B cell (primary cell): ENCODE results near the gene HDAC7. TPM values are rescaled to one million over a fixed set of nuclear protein-coding genes. Genes with fewer than 3 reads are reported as not detected.

Experiments used
- ATAC-seq: fragments of 200-7000 bp; cut with Tn5 transposase; one replicate; pipeline ENCODE4 v1.10.0; 2021; ENCODE audit warnings: low read depth, mild to moderate bottlenecking, moderate number of reproducible peaks, moderate library complexity
- CTCF ChIA-PET: fragments of 350-600 bp; sonication (Branson Sonifier 250); formaldehyde crosslinking; loops from one replicate; lab custom pipeline; 2021; ENCODE audit warnings: antibody characterized with exemption, inconsistent platforms; lab: Charles Lee
- POLR2A ChIA-PET: fragments of 350-600 bp; sonication (Branson Sonifier 250); formaldehyde crosslinking; loops from one replicate; lab custom pipeline; 2021; ENCODE audit warnings: antibody characterized with exemption; lab: Charles Lee
- DNase-seq: peaks from one replicate; pipeline ENCODE4 v3.0.0; 2013
- H2AFZ ChIP-seq: 2 replicates; pipeline ENCODE4 v1.6.1; 2012; ENCODE audit warnings: mild to moderate bottlenecking, low read depth, low read length; ENCODE audit not compliant: insufficient read depth, poor library complexity, severe bottlenecking
- H3K27ac ChIP-seq, 2 donors: 1 replicate in 1 of 2; 2 replicates in 1 of 2; pipeline ENCODE4 v1.5.1; 2012 to 2013; ENCODE audit warnings: low read length in 2 of 2, mild to moderate bottlenecking in 2 of 2, moderate library complexity in 1 of 2
- H3K27me3 ChIP-seq, 4 experiments: fragments of 200-600 bp in 1 of 4; sonication (generic) in 1 of 4; replicated peaks in 1 of 4; 1 replicate in 2 of 4; 2 replicates in 2 of 4; pipeline versions ENCODE4 v1.6.1 to v1.7.0; 2013 to 2016; ENCODE audit warnings: low read length in 3 of 4, mild to moderate bottlenecking in 2 of 4, mixed read lengths in 1 of 4, moderate library complexity in 1 of 4; ENCODE audit not compliant: insufficient read depth in 4 of 4, control insufficient read depth in 3 of 4; ENCODE audit errors: control extremely low read depth in 1 of 4
- H3K36me3 ChIP-seq, 2 experiments: replicated peaks in 1 of 2; 1 replicate in 1 of 2; 2 replicates in 1 of 2; pipeline versions ENCODE4 v1.6.1 to v1.7.1; 2013; ENCODE audit warnings: low read length in 1 of 2; ENCODE audit not compliant: insufficient read depth in 2 of 2, control insufficient read depth in 1 of 2; ENCODE audit errors: control extremely low read depth in 1 of 2, extremely low read depth in 1 of 2
- H3K4me1 ChIP-seq, 2 donors: fragments of 200-600 bp in 1 of 2; sonication (generic) in 1 of 2; 1 replicate in 1 of 2; 2 replicates in 1 of 2; pipeline versions ENCODE4 v1.5.1 to v1.6.1; 2013 to 2017; ENCODE audit warnings: low read length in 2 of 2; ENCODE audit not compliant: control insufficient read depth in 2 of 2, insufficient read depth in 2 of 2
- H3K4me2 ChIP-seq: replicated peaks from 2 replicates; pipeline ENCODE3; 2012; ENCODE audit warnings: mild to moderate bottlenecking, low read depth, low read length; ENCODE audit not compliant: poor library complexity, severe bottlenecking
- H3K4me3 ChIP-seq, 5 experiments: fragments of 200-600 bp in 1 of 5; sonication (generic) in 1 of 5; 1 replicate in 3 of 5; 2 replicates in 2 of 5; pipeline versions ENCODE4 v1.5.1 to v1.7.0; 2011 to 2016; ENCODE audit warnings: low read length in 4 of 5, mild to moderate bottlenecking in 4 of 5, low read depth in 2 of 5, control low read depth in 1 of 5, moderate library complexity in 1 of 5; ENCODE audit not compliant: insufficient read depth in 1 of 5; ENCODE audit errors: control extremely low read depth in 1 of 5, extremely low read depth in 1 of 5
- H3K79me2 ChIP-seq: fragments of 200-600 bp; sonication (generic); one replicate; pipeline ENCODE4 v1.6.0; 2016; ENCODE audit warnings: low read length; ENCODE audit not compliant: control insufficient read depth, insufficient read depth
- H3K9ac ChIP-seq: fragments of 200-600 bp; sonication (generic); 2 replicates; pipeline ENCODE4 v1.6.1; 2017; ENCODE audit warnings: mild to moderate bottlenecking, low read length, moderate library complexity
- H3K9me3 ChIP-seq, 3 donors: one replicate each; pipeline versions ENCODE4 v1.6.1 to v1.7.1; 2013; ENCODE audit warnings: low read length in 2 of 3; ENCODE audit not compliant: control insufficient read depth in 2 of 3, insufficient read depth in 1 of 3; ENCODE audit errors: control extremely low read depth in 1 of 3
- H4K20me1 ChIP-seq: 2 replicates; pipeline ENCODE4 v1.6.0; 2012; ENCODE audit warnings: mild to moderate bottlenecking, low read length; ENCODE audit not compliant: insufficient read depth, control insufficient read depth, poor library complexity, severe bottlenecking
- H3K27ac Mint-ChIP-seq: one replicate; pipeline ENCODE4 v1.8.0; 2021; ENCODE audit warnings: mixed read lengths
- H3K27me3 Mint-ChIP-seq: one replicate; pipeline ENCODE4 v1.8.0; 2021; ENCODE audit warnings: mixed read lengths
- H3K4me1 Mint-ChIP-seq: one replicate; pipeline ENCODE4 v1.8.0; 2021; ENCODE audit warnings: mixed read lengths
- H3K4me3 Mint-ChIP-seq: one replicate; pipeline ENCODE4 v1.8.0; 2021; ENCODE audit warnings: mixed read lengths
- H3K9me3 Mint-ChIP-seq: one replicate; pipeline ENCODE4 v1.8.0; 2022; ENCODE audit warnings: mixed read lengths; ENCODE audit not compliant: insufficient read depth
- CTCF ChIP-seq: fragments of 200-600 bp; IDR thresholded peaks from one replicate; pipeline ENCODE4 v1.8.0; 2022; ENCODE audit warnings: antibody characterized with exemption, mild to moderate bottlenecking
- EZH2 ChIP-seq: IDR thresholded peaks from 2 replicates; pipeline ENCODE4 v1.6.1; 2012; ENCODE audit warnings: borderline replicate concordance, low read depth, mild to moderate bottlenecking, moderate library complexity, low read length; ENCODE audit not compliant: insufficient read depth, poor library complexity, severe bottlenecking
- WGBS: methylation state at CpG from one replicate; pipeline ENCODE4 v1.1.5; 2013; ENCODE audit warnings: missing lambda C conversion rate; ENCODE audit not compliant: insufficient coverage; 5-methylcytosine and 5-hydroxymethylcytosine counted together
- intact Hi-C: fragments of 100-400 bp; cut with micrococcal nuclease; formaldehyde crosslinking; loops from one replicate; pipeline ENCODE4 v1.10.0; 2022
- polyA plus RNA-seq: library from polyadenylated mRNA; depleted of rRNA; stranded (reverse); fragments of >200 nt; gene quantifications from 2 replicates; pipeline ENCODE4 v1.2.3, GENCODE V29; 2012
- total RNA-seq, 2 donors: library from RNA; stranded (reverse); fragments of 120-200 nt in 1 of 2; gene quantifications; 1 replicate in 1 of 2; 2 replicates in 1 of 2; pipeline versions ENCODE4 v1.2.3 to v1.2.4, GENCODE V29; 2013 to 2022

Gene HDAC7
- total and polyA plus RNA-seq, 2 donors (not counting 1 experiment from before 2014, with no cell fraction given): 87.2 to 178 TPM

GRCh38 chr12:47742253-47742825 is 77.4 kb downstream of the HDAC7 start:
- H3K4me2 ChIP-seq: no peak overlapping the region
- Mint-ChIP-seq H3K27ac (peak overlapping the region; percentile 75), H3K9me3 (no peaks in the 10 kb centered on the region), H3K4me1 (peaks cover 65% of the 10 kb centered on the region), H3K27me3 (no peaks in the 10 kb centered on the region), H3K4me3 (no peak overlapping the region)
- no peak overlapping the region for H3K4me3 ChIP-seq
- WGBS: 72% methylated on average over 6 of the region's 7 CpGs
- no peak overlapping the region for H2AFZ ChIP-seq
- peak; percentile 78 for DNase-seq
- TF ChIP-seq EZH2 (no peak), CTCF (peak; percentile 98)
- intact Hi-C loops: loop anchor here (1.0 kb wide), 5 partner anchors 17 to 221 kb away; partner anchors contain the start of gene TMEM106C
- H3K27ac ChIP-seq: no peak overlapping the region
- ATAC-seq: peak; percentile 18
- no peaks in the 10 kb centered on the region for H4K20me1 ChIP-seq
- peaks cover 43 to 61% of the 10 kb centered on the region in 2 donors for H3K4me1 ChIP-seq
- POLR2A ChIA-PET: interaction anchor here (1.2 to 5.7 kb wide), 4 partner anchors 15 to 96 kb away, joined by 4 to 43 read pairs (median 19); partner anchors contain the start of gene RAPGEF3
- H3K27me3 ChIP-seq: no peaks in the 10 kb centered on the region
- H3K79me2 ChIP-seq: no peaks in the 10 kb centered on the region
- CTCF ChIA-PET: interaction anchor here (0.7 to 15.0 kb wide), 23 partner anchors 12 to 710 kb away, joined by 3 to 515 read pairs (median 10); partner anchors contain the start of genes ENDOU, HDAC7, RAPGEF3 and RPAP3
- peaks cover 0 to 9% (median 0%) of the 10 kb centered on the region in 3 donors for H3K9me3 ChIP-seq
- H3K36me3 ChIP-seq: no peaks in the 10 kb centered on the region
- H3K9ac ChIP-seq: no peak overlapping the region

GRCh38 chr12:47741340-47741703 is 78.4 kb downstream of the HDAC7 start:
- ChIA-PET CTCF (interaction anchor here (0.7 to 15.0 kb wide), 18 partner anchors 11 to 709 kb away, joined by 3 to 515 read pairs (median 12); partner anchors contain the start of genes ENDOU, HDAC7, RAPGEF3 and RPAP3), POLR2A (interaction anchor here (0.6 to 5.7 kb wide), 8 partner anchors 15 to 97 kb away, joined by 3 to 43 read pairs (median 5); partner anchors contain the start of genes ENDOU and RAPGEF3)
- H3K4me1 Mint-ChIP-seq: peaks cover 55% of the 10 kb centered on the region
- H4K20me1 ChIP-seq: no peaks in the 10 kb centered on the region
- H3K9me3 Mint-ChIP-seq: no peaks in the 10 kb centered on the region
- no peaks in the 10 kb centered on the region for H3K79me2 ChIP-seq
- peak overlapping the region; percentile 63 to 69 for H3K27ac ChIP-seq
- H3K4me2 ChIP-seq: peak overlapping the region; percentile 72
- H3K9me3 ChIP-seq: peaks cover 0 to 9% (median 0%) of the 10 kb centered on the region in 3 donors
- peak; percentile 42 for ATAC-seq
- H2AFZ ChIP-seq: peak overlapping the region; percentile 24
- no peak overlapping the region for H3K9ac ChIP-seq
- H3K27ac Mint-ChIP-seq: peak overlapping the region; percentile 82
- H3K27me3 ChIP-seq: no peaks in the 10 kb centered on the region
- peak; percentile 55 for DNase-seq
- WGBS: 0% methylated on average over 4 of the region's 4 CpGs
- peak overlapping the region; percentile 79 for H3K4me3 Mint-ChIP-seq
- no peaks in the 10 kb centered on the region for H3K36me3 ChIP-seq
- intact Hi-C loops: loop anchor here (2.0 kb wide), 1 partner anchor 27 kb away; no protein-coding TSS in a partner anchor
- peak overlapping the region in 1 of 5 experiments; percentile 39 for H3K4me3 ChIP-seq
- no peak for TF ChIP-seq EZH2
- no peak for TF ChIP-seq CTCF
- H3K27me3 Mint-ChIP-seq: no peaks in the 10 kb centered on the region
- H3K4me1 ChIP-seq: peaks cover 33 to 51% of the 10 kb centered on the region in 2 donors
